ENCODE measurements around the gene MYO5C. TPM values are rescaled to one million over a fixed set of nuclear protein-coding genes. Genes with fewer than 3 reads are reported as not detected.
A peak's percentile ranks its signal among the peaks of the same experiment; 100 is the strongest.
"Not testable (repeated sequence)": the region's sequence is repeated elsewhere in the genome, so short reads cannot be mapped to it uniquely, and the experiment has no call there.

MYO5C gene
- total RNA-seq, 1 donor = 41.2 TPM

DNA sequence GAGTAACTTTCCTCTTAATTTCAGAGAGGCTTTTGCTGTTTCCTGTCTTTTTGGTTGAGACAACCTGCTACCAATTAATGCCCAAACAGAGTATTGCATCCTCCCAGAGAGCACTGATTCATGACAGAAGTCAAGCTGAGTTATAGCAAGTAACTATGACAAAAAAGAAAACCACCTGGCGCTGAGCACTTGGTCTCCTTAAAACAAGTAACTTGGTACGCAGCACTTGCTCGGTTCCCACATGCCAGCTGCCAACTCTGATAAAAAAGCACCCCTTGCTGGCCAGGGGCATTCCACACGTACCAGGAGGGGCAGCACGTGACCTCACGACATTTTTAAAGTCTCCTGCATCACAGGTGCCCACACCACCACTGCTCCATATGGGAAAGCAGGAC is 13.5 kb upstream of the MYO5C start:
- DNase-seq (ENCODE audit: low read depth in 2 of 3, low spot score in 2 of 3) = no peak

DNA sequence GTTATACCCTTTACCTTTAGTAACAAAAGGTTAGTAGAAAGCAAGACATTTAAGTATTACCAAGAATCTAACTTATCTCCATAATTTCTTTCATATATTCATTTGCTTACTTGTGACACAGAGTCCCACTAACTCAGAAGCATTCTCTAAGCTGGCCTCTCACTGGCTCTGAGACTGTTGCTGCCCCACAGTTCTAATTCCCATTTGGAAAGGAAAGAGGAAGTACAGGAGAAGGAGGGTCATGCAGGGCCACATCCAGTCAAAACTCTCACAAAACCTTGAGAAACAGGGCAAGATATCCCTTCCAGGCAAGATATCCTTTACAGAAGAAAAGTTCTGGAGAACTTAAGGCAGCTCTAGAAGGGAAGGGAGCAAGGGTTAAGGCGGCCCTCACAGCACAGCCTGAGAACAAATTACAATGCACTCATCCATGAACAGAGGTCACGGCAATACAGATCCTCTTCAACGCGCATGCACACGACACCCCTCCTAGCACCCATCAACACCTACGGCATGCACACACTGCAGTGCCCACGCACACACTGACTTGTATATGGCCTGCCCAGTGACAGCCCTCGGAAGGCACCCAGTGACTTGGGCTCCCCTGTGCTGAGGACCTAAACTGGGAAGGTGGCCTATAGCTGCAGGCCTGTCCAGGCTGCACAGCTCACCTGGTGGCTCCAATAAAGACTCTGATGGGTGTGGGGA is 13.0 kb upstream of the MYO5C start:
- no peak for DNase-seq (ENCODE audit: low read depth in 2 of 3, low spot score in 2 of 3)

DNA sequence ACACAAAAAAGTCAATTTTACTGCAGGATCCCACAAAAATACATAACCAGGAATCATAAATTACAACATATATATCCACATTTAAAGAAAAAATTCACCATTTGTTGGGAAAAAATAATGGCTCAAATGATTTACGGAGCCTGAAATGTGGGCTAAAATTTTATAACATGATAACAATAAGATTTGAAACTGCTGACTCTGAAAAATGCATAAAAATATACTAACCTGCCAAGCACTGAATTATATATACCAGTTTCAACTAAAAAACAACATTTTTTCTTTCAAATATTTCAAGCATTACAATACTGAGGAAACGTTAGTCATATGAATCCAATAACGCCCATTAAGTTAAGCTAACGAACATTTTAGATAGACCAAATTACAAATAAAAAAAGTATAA is 12.2 kb upstream of the MYO5C start:
- no peak for DNase-seq (ENCODE audit: low read depth in 2 of 3, low spot score in 2 of 3)

DNA sequence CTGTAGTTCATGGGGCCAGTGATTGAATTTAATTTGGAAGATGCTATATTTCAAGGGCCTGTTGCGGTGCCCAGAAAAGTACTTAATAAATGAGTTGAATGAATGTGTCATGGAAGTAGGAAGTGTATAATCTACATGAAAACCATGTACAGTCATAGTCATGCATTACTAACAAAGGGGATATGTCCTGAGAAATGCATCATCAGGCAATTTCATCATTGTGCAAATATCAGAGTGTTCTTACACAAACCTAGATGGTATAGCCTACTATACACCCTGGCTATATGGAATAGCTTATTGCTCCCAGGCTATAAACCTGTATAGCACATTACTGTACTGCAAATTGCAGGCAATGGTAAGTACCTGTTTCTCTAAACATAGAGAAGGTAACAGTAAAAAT is 10.7 kb upstream of the MYO5C start:
- DNase-seq (ENCODE audit: low read depth in 2 of 3, low spot score in 2 of 3) = no peak

DNA sequence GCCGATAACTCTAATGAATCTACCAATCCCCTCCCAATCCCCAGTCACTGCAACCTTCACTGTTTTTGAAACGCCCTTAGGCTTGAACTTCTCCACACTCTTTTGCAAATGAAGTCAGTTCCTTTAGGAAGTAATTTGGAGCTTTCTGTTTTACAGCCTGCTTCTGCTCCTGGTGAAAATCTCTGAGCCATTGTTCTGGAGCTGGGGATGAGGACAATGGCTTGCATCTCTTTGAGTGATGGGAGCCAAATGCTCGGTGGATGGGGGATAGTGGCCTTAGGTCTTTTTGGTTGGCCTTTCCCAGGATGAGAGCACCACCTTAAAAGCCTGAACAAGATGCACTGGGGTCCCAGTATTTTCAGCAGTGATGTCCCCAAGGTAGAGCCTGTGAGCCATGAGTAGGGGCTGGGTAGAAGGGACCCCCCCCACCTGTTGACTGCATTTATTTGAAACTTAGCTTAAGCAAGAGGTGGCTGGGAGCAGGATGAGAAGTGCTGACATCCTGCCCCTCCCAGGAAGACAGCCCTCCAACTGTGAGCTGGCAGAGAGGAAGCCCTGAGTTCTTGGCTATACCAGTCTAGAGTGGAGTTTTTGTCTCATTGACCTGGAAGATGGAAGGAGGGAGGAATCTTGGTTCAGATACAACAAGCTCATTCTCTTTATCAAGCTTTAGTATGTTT is 7.6 kb upstream of the MYO5C start:
- no peak for DNase-seq (ENCODE audit: low read depth in 2 of 3, low spot score in 2 of 3)

DNA sequence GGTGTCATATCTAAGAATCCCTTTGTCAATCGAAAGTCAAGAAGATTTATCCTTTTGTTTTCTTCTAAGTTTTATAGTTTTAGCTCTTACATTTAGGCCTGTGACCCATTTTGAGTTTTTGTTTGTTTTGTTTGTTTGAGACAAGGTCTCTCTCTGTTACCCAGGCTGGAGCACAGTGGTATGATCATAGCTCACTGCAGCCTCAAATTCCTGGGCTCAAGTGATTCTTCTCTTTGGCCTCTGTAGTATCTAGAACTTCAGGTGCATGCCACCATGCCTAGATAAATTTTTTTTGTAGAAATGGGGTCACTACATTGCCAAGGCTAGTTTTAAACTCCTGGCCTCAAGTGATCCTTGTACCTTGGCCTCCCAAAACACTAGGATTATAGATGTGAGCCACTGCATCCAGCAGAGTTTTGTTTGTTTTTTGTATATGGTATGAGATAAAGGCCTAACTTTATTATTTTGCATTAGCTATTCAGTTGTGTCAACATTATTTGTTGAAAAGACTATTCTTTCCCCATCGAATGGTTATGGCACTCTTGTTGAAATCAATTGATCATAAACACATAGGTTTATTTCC is 5.8 kb upstream of the MYO5C start:
- DNase-seq (ENCODE audit: low read depth in 2 of 3, low spot score in 2 of 3) = no peak

DNA sequence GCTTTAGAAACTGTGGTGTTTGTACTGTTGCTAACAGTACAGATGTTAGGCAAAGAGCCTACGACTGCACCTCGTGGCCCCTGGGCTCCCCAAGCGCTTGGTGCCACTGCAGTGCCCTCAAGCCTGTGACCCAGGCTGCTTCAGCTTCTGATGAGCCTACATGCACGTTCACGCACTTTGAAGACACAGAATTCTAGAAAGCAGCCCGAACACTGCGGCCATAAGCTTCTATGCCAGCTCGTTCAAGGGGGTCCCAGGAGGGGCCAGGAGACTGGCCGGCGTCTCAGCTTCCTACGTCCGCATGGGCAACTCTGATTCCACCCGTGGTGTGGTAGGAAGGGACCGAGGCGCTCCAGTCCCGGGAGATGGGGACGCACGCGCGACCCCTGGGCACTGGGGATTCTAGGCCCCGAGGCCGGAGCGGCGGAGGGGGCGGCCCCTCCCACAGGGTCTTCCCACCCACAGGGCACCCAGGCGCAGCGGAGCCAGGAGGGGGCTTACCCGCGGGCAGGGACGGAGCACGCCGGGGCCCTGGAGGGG is 653 bp downstream of the MYO5C start:
- peak in 2 of 3 donors; percentile 14 to 39 for DNase-seq (ENCODE audit: low read depth in 2 of 3, low spot score in 2 of 3)

DNA sequence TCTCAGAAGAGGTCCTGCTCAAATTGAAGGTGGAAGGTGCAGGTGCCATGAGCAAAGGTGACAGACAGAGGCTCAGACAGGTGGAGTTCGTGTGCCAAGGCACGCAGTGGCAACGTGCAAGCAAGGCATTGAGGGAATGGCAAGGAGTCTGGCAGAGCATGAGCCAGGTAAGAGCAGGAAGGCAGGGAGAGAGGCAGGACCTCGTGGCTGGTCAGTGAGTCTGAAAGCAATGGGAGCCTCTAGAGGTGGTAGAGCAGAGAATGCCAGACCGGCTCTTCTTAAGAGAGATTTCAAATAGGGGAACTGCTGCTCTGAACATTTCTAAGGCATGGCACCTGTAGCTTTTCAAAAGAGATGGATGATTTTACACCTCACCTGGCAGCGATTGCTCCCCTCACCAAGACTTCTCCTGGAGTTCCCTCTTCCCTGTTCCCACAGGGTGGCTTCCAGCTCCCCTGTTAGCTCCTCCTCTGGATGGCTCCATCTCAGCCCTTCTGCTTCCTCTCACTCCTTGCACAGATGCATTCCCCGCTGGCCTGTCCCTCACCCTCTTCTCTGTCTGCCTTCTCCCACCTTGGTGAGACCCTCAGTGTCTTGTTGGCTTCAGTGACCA is 2.7 kb downstream of the MYO5C start:
- peak in 1 of 3 donors; percentile 9 for DNase-seq (ENCODE audit: low read depth in 2 of 3, low spot score in 2 of 3)

DNA sequence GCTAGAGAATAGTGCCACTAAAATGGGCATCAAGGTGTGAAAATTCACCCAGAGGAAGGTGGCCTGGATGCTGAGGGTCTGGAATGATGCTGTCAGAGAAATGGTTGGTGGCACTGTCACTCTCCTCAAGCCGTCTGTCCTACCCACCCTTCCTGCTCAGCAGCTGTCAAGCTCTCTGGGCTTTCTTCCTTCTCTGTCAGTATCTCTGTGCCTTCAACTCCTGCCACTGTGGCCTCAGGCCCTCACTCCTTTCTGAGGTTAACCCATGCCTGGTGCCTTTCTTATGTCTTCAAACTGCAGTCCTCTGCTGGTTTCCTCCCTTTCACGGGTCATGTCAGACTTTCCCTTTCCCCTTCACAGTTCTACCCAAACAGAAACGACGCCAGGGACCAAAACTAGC is 4.4 kb downstream of the MYO5C start:
- DNase-seq (ENCODE audit: low read depth in 2 of 3, low spot score in 2 of 3) = no peak

DNA sequence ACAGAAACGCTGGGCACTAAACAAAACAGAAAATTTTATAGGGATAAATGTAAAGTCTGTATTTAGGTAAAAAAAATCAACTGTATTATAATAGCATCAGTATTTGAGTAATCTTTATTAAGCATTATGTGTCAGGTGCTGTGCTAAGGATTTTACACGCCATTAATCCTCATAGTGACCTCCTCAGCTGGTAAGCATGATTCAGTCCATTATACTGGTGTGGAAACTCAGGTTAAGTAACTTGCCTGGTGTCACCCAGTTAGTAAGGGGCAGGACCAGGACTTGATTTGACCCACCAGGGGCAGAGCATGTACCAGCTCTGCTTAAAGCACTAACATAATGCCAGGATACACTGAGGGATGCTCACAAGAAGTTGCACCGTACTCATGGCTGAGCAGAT is 4.8 kb downstream of the MYO5C start:
- DNase-seq (ENCODE audit: low read depth in 2 of 3, low spot score in 2 of 3) = no peak

DNA sequence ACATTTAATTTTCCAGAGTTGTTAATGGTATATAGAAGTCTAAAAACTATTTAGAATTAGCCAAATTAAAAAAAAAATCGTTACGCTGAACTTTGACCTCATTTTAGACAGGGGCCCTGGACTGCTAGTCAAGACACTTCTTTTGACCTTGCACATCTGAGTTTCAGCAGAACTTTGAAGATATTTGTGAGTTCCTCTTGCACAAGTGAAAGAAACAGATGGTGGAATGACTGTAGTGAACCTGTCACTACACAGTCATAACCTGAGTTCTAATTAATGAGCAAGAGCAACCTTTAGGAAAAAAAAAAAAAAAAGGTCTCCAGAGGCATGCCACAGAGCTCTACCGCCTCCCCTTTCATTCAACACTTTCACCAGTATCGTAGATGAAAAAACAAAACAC is 5.3 kb downstream of the MYO5C start:
- DNase-seq (ENCODE audit: low read depth in 2 of 3, low spot score in 2 of 3) = no peak

DNA sequence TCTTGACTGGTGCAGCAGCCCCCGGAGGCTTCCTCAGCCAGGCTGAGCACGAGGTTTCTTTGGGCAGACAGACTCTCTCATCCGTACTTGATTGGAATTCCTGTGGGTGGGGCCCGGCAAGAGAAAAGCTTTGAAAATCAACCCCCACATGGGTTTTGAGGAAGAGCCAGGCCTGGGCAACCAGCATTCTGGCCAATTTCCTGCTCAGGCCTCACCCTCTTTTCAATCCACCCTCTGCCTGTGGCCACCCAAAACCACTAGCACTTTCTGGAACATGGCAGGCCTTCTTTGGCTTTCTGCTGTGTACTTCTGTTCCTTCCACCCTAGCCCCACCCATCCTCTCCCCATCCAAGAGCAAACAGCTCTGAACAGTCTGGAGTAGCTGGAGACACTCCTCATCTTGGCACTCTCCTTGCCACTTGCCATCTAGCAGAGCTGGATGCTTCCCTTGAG is 5.9 kb downstream of the MYO5C start:
- DNase-seq (ENCODE audit: low read depth in 2 of 3, low spot score in 2 of 3) = no peak

DNA sequence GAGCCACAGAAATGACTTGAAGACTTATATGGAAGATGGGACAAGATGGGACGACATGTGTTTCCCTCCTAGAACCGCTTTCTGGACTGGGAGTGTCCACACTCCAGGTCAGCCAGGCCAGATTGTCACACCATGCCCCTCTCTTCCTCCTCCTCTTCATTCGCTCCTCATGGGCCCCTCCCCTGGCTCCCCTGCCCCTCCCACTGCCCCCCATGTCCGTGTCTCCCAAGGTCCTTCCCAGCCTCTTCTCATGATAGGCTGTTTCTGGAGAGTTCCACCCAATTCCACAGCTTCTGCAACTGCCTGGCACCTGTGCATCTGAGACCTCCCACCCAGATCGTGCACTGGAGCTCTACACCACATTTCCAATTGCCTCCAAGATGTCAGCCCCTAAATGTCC is 6.6 kb downstream of the MYO5C start:
- DNase-seq (ENCODE audit: low read depth in 2 of 3, low spot score in 2 of 3) = no peak

DNA sequence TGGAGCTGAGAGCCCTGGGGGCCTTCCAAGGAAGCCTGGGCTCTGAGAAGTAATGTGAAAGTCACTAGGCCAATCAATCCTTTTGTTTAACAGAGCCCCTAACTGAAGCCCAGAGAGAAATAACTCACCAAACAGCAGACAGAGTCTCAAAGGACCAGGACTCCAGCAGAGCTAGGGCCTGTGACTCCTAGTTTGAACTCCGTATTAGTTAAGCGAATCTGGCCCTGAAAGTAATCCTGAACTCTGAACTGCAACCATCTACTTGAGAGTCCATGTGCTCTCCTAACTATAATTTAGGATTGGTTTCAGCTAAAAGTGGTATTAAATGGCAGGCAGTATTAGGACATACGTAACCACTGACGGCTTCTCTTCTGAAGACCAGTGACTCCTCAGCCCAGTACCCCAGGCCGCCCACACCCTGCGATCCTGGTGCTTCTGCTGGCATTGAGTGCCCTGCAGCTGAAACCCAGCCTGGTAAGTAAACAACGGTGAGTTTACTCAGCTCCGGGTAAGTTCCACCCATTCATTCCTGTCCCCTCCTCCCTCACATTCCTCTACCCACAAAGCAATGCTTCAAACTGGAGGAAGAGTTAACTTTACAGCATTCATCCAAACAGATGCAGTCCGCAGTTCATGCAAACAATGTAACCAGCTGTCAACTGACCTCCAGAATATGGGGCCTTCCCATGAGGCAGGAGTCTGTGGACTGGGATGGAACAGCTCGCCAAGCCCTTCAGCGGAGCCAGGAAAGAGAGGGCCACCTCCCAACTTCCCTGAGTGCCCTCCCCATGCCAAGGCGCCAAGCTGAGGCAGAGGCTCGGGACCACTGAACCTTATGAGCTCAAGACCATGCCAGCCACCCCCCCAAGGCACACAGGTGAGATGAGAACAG is 7.3 kb downstream of the MYO5C start:
- DNase-seq (ENCODE audit: low read depth in 2 of 3, low spot score in 2 of 3) = no peak

DNA sequence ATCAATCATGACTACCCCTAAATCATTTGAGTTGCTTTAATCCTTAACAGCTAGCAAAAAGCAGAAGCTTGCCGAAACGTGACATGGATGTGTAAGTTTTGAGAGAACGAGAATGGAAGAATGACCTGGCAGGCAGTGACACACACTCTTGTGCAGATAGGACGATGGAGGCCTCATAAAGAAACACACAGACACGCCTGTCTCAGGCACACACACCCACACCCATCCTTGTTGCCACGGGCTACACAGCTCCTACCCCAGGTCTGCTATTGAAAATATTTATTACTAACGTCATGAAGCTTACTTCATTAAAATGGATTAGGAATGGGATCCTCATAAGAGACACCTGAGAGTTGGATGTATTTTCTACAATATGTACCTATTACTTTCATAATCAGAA is 8.5 kb downstream of the MYO5C start:
- DNase-seq (ENCODE audit: low read depth in 2 of 3, low spot score in 2 of 3) = no peak

DNA sequence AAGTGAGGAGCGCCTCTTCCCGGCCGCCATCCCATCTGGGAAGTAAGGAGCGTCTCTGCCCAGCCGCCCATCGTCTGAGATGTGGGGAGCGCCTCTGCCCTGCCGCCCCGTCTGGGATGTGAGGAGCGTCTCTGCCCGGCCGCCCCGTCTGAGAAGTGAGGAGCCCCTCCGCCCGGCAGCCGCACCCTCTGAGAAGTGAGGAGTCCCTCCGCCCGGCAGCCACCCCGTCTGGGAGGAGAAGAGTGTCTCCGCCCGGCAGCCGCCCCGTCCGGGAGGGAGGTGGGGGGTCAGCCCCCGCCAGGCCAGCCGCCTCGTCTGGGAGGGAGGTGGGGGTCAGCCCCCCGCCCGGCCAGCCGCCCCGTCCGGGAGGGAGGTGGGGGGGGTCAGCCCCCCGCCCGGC is 9.7 kb downstream of the MYO5C start:
- not testable (repeated sequence) for DNase-seq (ENCODE audit: low read depth in 2 of 3, low spot score in 2 of 3)

DNA sequence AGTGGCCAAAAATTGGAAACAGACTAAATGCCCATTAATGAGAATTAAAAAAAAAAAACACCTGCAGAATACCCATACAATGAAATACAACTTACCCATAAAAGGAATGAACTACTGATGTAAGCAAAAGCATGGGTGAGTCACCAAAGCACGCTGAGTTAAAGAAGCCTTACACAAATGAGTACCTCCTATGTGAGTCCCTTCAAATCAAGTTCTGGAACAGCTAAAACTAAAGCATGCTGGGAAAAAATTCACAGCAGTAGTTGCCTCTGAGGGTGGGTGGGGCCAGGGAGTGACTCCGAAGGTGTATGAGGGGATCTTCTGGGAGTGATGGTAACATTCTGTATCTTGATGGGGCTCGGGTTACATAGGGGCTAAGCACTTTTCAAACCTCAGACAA is 11.4 kb downstream of the MYO5C start:
- DNase-seq (ENCODE audit: low read depth in 2 of 3, low spot score in 2 of 3) = no peak

DNA sequence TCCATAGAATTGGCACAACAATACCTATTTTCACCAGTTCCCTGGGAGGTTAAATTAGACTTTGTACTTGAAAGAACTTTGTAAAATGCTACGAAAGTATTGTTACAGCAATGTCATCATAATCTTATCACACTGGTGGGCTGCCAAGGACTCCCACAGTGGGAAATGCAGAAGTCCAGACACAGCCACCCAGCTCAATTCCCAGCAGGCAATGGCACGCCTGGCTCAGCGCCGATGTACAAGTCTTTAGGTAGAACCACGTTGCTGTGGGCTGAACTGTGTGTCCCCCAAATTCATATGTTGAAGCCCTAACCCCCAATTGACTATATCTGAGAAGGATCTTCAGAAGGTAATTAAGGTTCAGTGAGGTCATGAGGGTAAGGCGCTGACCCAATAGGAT is 12.3 kb downstream of the MYO5C start:
- no peak for DNase-seq (ENCODE audit: low read depth in 2 of 3, low spot score in 2 of 3)

DNA sequence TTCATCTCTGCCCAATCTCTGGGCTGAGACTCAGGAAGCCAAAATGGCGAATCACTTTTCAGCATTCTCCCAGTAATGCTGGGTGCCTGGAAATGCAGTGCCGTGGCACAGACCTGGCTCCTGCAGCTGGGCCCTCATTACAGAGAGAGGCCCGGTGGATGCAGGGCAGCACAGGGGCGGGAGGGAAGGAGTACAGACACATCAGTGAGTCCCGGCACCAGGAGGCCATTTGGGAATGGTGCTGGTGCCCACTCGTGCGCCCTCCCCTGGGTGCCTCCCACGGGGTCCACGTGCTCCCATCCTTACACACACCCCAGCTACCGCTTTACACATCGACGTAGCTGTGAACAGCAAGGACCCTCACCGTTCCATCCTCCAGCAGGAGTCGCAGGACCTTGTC is 13.2 kb downstream of the MYO5C start:
- DNase-seq (ENCODE audit: low read depth in 2 of 3, low spot score in 2 of 3) = no peak
